ACC112 (cell line): ENCODE results near the gene EIF1AY.
A peak's percentile ranks its signal among the peaks of the same experiment; 100 is the strongest.

Experiments
- H2AFZ ChIP-seq: fragments of 200-600 bp; sonication (generic); one replicate; pipeline ENCODE4 v1.6.0; 2017; ENCODE audit warnings: antibody characterized with exemption, low read length; ENCODE audit not compliant: unreplicated experiment
- H3K27ac ChIP-seq: fragments of 200-600 bp; sonication (generic); 2 replicates; pipeline ENCODE4 v1.5.1; 2014; ENCODE audit warnings: low read depth, mild to moderate bottlenecking, antibody characterized with exemption, low read length, moderate library complexity
- H3K27me3 ChIP-seq: fragments of 200-600 bp; sonication (generic); 2 replicates; pipeline ENCODE4 v1.6.1; 2014; ENCODE audit warnings: mild to moderate bottlenecking, antibody characterized with exemption, low read length, moderate library complexity, mixed read lengths; ENCODE audit not compliant: insufficient read depth
- H3K36me3 ChIP-seq: fragments of 200-600 bp; sonication (generic); 2 replicates; pipeline ENCODE4 v1.6.1; 2016; ENCODE audit warnings: mild to moderate bottlenecking, antibody characterized with exemption, low read length, moderate library complexity, mixed read lengths; ENCODE audit not compliant: insufficient read depth
- H3K4me1 ChIP-seq: fragments of 200-600 bp; sonication (generic); one replicate; pipeline ENCODE4 v1.6.1; 2016; ENCODE audit warnings: low read length, mixed read lengths; ENCODE audit not compliant: insufficient read depth, unreplicated experiment, control insufficient read depth
- H3K4me3 ChIP-seq: fragments of 200-600 bp; sonication (generic); 2 replicates; pipeline ENCODE4 v1.5.1; 2014; ENCODE audit warnings: mild to moderate bottlenecking, low read depth, low read length
- H3K79me2 ChIP-seq: fragments of 200-600 bp; sonication (generic); one replicate; pipeline ENCODE4 v1.6.0; 2016; ENCODE audit warnings: low read length; ENCODE audit not compliant: control insufficient read depth, unreplicated experiment, insufficient read depth

Gene EIF1AY

DNA sequence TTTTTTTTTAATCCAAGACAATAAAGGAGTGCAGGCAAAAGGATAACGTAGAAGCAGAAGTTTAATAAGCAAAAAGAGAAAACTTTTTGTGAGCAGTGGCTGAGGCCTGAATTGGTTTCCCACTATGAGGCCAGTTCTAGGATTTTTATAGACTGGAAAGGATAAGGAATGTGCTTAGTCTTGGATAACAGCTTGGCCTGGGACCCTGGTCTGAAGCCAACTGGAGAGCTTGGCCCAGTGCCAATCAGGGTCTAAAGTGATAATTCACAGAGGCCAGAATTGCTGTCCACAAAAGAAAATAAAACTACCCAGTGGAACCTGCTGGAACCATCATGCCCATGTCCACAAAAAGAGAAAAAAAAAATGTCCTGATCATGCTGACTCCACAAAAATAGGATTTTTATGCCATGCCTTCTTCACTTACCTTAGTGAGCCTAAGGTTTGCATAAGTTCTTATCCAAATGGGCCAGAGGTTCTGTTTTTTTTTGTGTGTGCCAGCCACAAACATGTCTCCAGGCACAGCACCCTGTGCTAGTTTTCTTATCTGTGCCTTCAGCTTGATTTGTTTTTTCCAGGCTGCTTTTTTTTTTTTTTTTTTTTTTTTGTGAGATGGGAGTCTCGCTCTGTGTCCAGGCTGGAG is 15.6 kb upstream of the EIF1AY start:
- Histone ChIP-seq H3K27ac (no peak overlapping the region), H3K4me1 (no peaks in the 10 kb centered on the region), H3K4me3 (0 out of 2 replicates have a peak overlapping the region, but pooled peaks have one; percentile 24)

DNA sequence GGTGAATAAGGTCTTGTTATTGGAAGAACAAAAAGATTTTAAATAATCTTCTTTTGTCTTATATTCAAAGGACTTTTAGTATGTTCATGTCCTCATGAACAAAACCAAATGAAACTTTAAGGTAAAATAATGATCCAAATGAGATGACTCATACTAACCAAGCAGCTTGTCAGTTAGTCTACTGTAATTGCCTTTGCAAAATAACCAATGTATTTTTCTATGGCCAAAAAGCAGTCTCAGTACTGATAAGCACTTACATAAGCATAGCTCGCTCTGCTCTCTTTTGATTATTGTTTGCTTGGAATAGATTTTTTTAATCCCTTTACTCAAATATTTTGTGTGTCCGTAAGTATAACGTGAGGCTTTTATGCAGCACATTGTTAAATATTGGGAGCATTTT is 4.3 kb upstream of the EIF1AY start:
- no peak overlapping the region for H2AFZ ChIP-seq
- peaks cover 16% of the 10 kb centered on the region for H3K79me2 ChIP-seq
- H3K27ac ChIP-seq = no peak overlapping the region
- no peaks in the 10 kb centered on the region for H3K4me1 ChIP-seq
- H3K27me3 ChIP-seq = no peaks in the 10 kb centered on the region
- H3K4me3 ChIP-seq = no peak overlapping the region
- H3K36me3 ChIP-seq = no peaks in the 10 kb centered on the region

More for the DNA sequence above, 15.6 kb upstream of the EIF1AY start:
- Histone ChIP-seq H3K79me2 (no peaks in the 10 kb centered on the region), H3K27me3 (no peaks in the 10 kb centered on the region), H3K36me3 (no peaks in the 10 kb centered on the region), H2AFZ (no peak overlapping the region)

DNA sequence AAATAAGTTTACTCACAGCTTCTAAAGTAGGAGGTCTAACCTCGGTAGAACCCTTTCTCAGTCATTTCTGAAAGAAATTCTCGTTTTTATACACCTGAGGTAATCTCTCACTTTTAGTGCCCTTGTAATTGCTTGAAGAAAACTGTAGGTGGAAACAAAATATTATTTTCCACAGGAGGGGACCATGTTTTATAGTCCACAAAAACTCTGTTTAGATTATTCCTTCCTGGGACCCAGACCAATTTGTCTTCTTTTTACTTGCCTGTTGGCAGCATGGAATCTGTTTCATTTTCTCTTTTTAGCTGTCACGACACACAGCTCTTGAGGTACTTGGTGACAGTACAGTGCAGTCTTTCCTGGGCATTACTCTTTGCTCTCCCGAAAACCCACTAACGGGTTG is 930 bp downstream of the EIF1AY start:
- H3K27ac ChIP-seq = peak overlapping the region; percentile 85

DNA sequence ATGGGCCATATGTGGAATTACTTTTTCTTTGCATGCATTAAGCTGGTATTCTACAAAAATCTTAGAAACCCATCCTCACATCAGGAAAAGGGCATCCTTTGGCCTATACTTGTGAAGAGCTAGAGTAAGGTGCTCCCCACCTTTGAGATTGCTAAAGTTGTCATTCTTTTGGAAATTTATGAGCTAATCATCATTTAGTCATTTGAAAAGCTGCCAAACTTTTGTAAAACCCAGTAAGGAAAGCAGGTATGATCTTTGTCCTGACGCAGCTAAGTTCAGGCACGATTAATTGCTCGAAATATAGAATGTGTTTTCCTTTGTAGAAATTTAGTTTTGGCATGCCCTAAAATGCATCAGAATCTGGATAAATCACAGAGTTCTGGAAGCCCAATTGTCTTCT is 2.6 kb downstream of the EIF1AY start:
- no peak overlapping the region for H3K27ac ChIP-seq
- H3K27me3 ChIP-seq = no peaks in the 10 kb centered on the region
- peaks cover 37% of the 10 kb centered on the region for H3K79me2 ChIP-seq
- no peak overlapping the region for H2AFZ ChIP-seq
- H3K36me3 ChIP-seq = no peaks in the 10 kb centered on the region; the same call in 1 of the 2 replicates
- 0 out of 2 replicates have a peak overlapping the region, but pooled peaks have one; percentile 29 for H3K4me3 ChIP-seq
- H3K4me1 ChIP-seq = peaks cover 6% of the 10 kb centered on the region

More for the DNA sequence above, 930 bp downstream of the EIF1AY start:
- peaks cover 6% of the 10 kb centered on the region for H3K4me1 ChIP-seq
- no peaks in the 10 kb centered on the region; the same call in 1 of the 2 replicates for H3K36me3 ChIP-seq
- H3K79me2 ChIP-seq = peaks cover 42% of the 10 kb centered on the region
- no peak overlapping the region for H2AFZ ChIP-seq
- H3K4me3 ChIP-seq = peak overlapping the region; percentile 87
- no peaks in the 10 kb centered on the region for H3K27me3 ChIP-seq

DNA sequence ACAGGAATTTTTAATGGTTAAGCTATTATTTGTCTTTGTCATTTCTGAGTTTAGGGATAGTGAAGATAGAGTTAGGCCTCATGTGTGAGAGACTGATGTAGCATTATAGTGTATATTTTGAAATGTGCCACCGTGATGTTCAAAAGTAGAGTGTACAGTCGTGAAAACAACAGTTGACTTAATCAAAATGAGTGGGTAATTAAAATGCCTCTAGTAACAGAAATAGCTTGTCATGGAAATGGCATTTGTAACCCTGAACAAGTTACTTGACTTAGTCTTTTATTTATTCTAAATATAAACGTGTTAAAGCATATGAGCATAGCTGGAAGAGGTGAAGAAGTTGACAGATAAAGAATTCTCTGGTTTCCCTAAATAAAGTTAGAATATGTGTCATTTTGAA is 6.1 kb downstream of the EIF1AY start:
- Histone ChIP-seq H3K4me1 (peaks cover 6% of the 10 kb centered on the region), H3K27me3 (no peaks in the 10 kb centered on the region), H3K27ac (no peak overlapping the region), H2AFZ (no peak overlapping the region), H3K79me2 (peaks cover 23% of the 10 kb centered on the region), H3K4me3 (no peak overlapping the region), H3K36me3 (no peaks in the 10 kb centered on the region; the same call in 1 of the 2 replicates)

DNA sequence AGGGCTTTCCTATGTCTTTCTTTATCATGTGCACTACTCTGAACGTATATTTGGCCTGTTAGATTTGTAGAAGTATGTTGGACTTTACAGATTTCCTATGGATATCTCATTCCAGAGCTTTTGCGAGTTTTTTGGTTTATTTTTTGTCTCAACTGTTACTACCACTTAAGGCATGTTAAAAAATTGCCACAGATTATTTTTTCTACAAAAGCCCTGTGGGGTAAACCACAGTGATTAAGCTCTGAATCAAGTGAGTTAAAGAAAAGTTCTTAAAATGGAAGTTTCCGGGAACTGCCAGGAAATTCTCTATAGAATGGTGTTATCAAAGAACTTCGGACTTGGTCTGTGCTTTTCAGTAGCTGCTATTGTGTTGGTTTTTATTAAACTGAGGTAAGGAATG is 10.6 kb downstream of the EIF1AY start:
- Histone ChIP-seq H3K36me3 (0 out of 2 replicates have a peak, but pooled peaks cover 4% of the 10 kb centered on the region), H3K4me3 (no peak overlapping the region), H3K79me2 (no peaks in the 10 kb centered on the region), H2AFZ (no peak overlapping the region), H3K4me1 (no peaks in the 10 kb centered on the region), H3K27me3 (no peaks in the 10 kb centered on the region), H3K27ac (no peak overlapping the region)
